H1 (cell line): ENCODE data around the gene RAPGEF6. TPM values are rescaled to one million over a fixed set of nuclear protein-coding genes. Genes with fewer than 3 reads are reported as not detected.

Experiments
- CTCF ChIA-PET: fragments of 300-600 bp; sonication (Branson Sonifier 250); formaldehyde crosslinking; loops from one replicate; lab custom pipeline; 2021; ENCODE audit not compliant: partially characterized antibody; lab: Charles Lee
- POLR2A ChIA-PET: fragments of 300-600 bp; sonication (Branson Sonifier 250); formaldehyde crosslinking; loops from one replicate; lab custom pipeline; 2021; ENCODE audit warnings: inconsistent platforms; ENCODE audit not compliant: partially characterized antibody; lab: Charles Lee
- DNase-seq, 2 experiments: peaks; one replicate each; pipeline versions ENCODE4 v3.0.0 to v3.0.0-alpha.2; 2010 to 2022; ENCODE audit warnings: low spot score in 2 of 2, low read depth in 1 of 2, mixed read lengths in 1 of 2
- FAIRE-seq: peaks from 2 replicates; lab custom pipeline; 2011; peaks lifted over from hg19 to GRCh38; lab: Jason Lieb, UNC
- H2AFZ ChIP-seq: 2 replicates; pipeline ENCODE4 v1.8.1; 2012; ENCODE audit warnings: low read length, inconsistent platforms
- H2AK5ac ChIP-seq: 2 replicates; pipeline ENCODE4 v1.6.1; 2013; ENCODE audit warnings: low read depth, low read length
- H2BK120ac ChIP-seq: replicated peaks from 2 replicates; pipeline ENCODE3; 2013; ENCODE audit warnings: low read depth, low read length, inconsistent platforms
- H2BK12ac ChIP-seq: 2 replicates; pipeline ENCODE4 v1.6.1; 2013; ENCODE audit warnings: low read depth, low read length
- H2BK15ac ChIP-seq: 2 replicates; pipeline ENCODE4 v1.6.1; 2013; ENCODE audit warnings: low read length
- H2BK20ac ChIP-seq: 2 replicates; pipeline ENCODE4 v1.6.1; 2013; ENCODE audit warnings: low read length
- H2BK5ac ChIP-seq: 2 replicates; pipeline ENCODE4 v1.6.1; 2013; ENCODE audit warnings: low read depth, low read length
- H3K14ac ChIP-seq: 2 replicates; pipeline ENCODE4 v1.6.1; 2013; ENCODE audit warnings: inconsistent platforms; ENCODE audit not compliant: insufficient read length
- H3K18ac ChIP-seq: 2 replicates; pipeline ENCODE4 v1.6.1; 2013; ENCODE audit warnings: low read length; ENCODE audit errors: extremely low read depth
- H3K23ac ChIP-seq: 2 replicates; pipeline ENCODE4 v1.6.1; 2013; ENCODE audit warnings: inconsistent platforms; ENCODE audit not compliant: insufficient read length
- H3K23me2 ChIP-seq: 2 replicates; pipeline ENCODE4 v1.6.1; 2013; ENCODE audit warnings: low read depth, low read length
- H3K27ac ChIP-seq: 2 replicates; pipeline ENCODE4 v1.6.1; 2011; ENCODE audit warnings: low read depth, low read length, inconsistent platforms
- H3K27me3 ChIP-seq, 4 experiments: replicated peaks in 1 of 4; 1 replicate in 1 of 4; 2 replicates in 3 of 4; pipeline versions ENCODE4 v1.6.1 to v1.8.1; 2011 to 2013; ENCODE audit warnings: low read length in 3 of 4, mild to moderate bottlenecking in 3 of 4, inconsistent platforms in 2 of 4, mixed read lengths in 2 of 4, moderate library complexity in 1 of 4; ENCODE audit not compliant: control insufficient read depth in 3 of 4, insufficient read depth in 3 of 4; ENCODE audit errors: extremely low read depth in 1 of 4
- H3K36me3 ChIP-seq, 4 experiments: 2 replicates each; pipeline versions ENCODE4 v1.6.1 to v1.8.1; 2011 to 2013; ENCODE audit warnings: mild to moderate bottlenecking in 4 of 4, low read length in 3 of 4, moderate library complexity in 2 of 4, control low read depth in 1 of 4, inconsistent platforms in 1 of 4; ENCODE audit not compliant: insufficient read depth in 4 of 4, control insufficient read depth in 2 of 4
- H3K4ac ChIP-seq: replicated peaks from 2 replicates; pipeline ENCODE3; 2013; ENCODE audit warnings: low read length, low read depth, mixed read lengths, inconsistent platforms; ENCODE audit not compliant: insufficient read length
- H3K4me1 ChIP-seq, 4 experiments: replicated peaks in 1 of 4; 1 replicate in 1 of 4; 2 replicates in 3 of 4; pipeline versions ENCODE4 v1.6.1 to v1.8.1; 2011 to 2013; ENCODE audit warnings: low read length in 3 of 4, inconsistent platforms in 2 of 4, mixed read lengths in 1 of 4; ENCODE audit not compliant: insufficient read depth in 4 of 4, control insufficient read depth in 3 of 4
- H3K4me2 ChIP-seq, 2 experiments: 2 replicates each; pipeline versions ENCODE4 v1.6.1 to v1.8.1; 2011 to 2013; ENCODE audit warnings: low read depth in 2 of 2, low read length in 2 of 2, control low read depth in 1 of 2, inconsistent platforms in 1 of 2, mild to moderate bottlenecking in 1 of 2; ENCODE audit not compliant: insufficient read depth in 1 of 2
- H3K4me3 ChIP-seq, 4 experiments: fragments of 200-600, 300-600 bp in 1 of 4; sonication (generic), shearing (Covaris generic), sonication (Bioruptor Twin) in 1 of 4; 2 replicates each; pipeline versions ENCODE4 v1.5.1 to v1.8.1; 2011 to 2016; ENCODE audit warnings: low read length in 4 of 4, low read depth in 3 of 4, control low read depth in 2 of 4, inconsistent platforms in 2 of 4, mild to moderate bottlenecking in 2 of 4, mixed read lengths in 1 of 4, moderate library complexity in 1 of 4; ENCODE audit not compliant: insufficient read depth in 2 of 4; ENCODE audit errors: extremely low read depth in 1 of 4
- H3K56ac ChIP-seq: replicated peaks from 2 replicates; pipeline ENCODE3; 2013; ENCODE audit warnings: low read depth, mild to moderate bottlenecking, mixed read lengths, low read length, inconsistent platforms; ENCODE audit not compliant: insufficient read length
- H3K79me1 ChIP-seq: 2 replicates; pipeline ENCODE4 v1.6.1; 2013; ENCODE audit warnings: low read depth, low read length, control low read depth
- H3K79me2 ChIP-seq, 2 experiments: 2 replicates each; pipeline versions ENCODE4 v1.6.1 to v1.8.1; 2012 to 2013; ENCODE audit warnings: low read length in 2 of 2, mild to moderate bottlenecking in 2 of 2, inconsistent platforms in 1 of 2; ENCODE audit not compliant: insufficient read depth in 2 of 2, control insufficient read depth in 1 of 2
- H3K9ac ChIP-seq, 4 experiments: replicated peaks in 1 of 4; 1 replicate in 1 of 4; 2 replicates in 3 of 4; pipeline versions ENCODE4 v1.6.1 to v1.8.1; 2011 to 2013; ENCODE audit warnings: low read depth in 3 of 4, low read length in 3 of 4, control low read depth in 2 of 4, mild to moderate bottlenecking in 2 of 4, moderate library complexity in 2 of 4, inconsistent platforms in 1 of 4; ENCODE audit errors: extremely low read depth in 1 of 4
- H3K9me3 ChIP-seq, 2 experiments: 2 replicates each; pipeline versions ENCODE4 v1.6.1 to v1.8.1; 2012 to 2013; ENCODE audit warnings: mild to moderate bottlenecking in 2 of 2, moderate library complexity in 2 of 2, control low read depth in 1 of 2, inconsistent platforms in 1 of 2, low read depth in 1 of 2, low read length in 1 of 2, mixed read lengths in 1 of 2; ENCODE audit not compliant: insufficient read depth in 2 of 2
- H4K20me1 ChIP-seq, 2 experiments: replicated peaks in 1 of 2; 2 replicates each; pipeline versions ENCODE3 to v1.8.1; 2011 to 2013; ENCODE audit warnings: inconsistent platforms in 2 of 2, low read length in 2 of 2, mild to moderate bottlenecking in 1 of 2; ENCODE audit not compliant: insufficient read depth in 2 of 2, control insufficient read depth in 1 of 2
- H4K5ac ChIP-seq: 2 replicates; pipeline ENCODE4 v1.6.1; 2013; ENCODE audit warnings: low read length, low read depth, mixed read lengths, inconsistent platforms; ENCODE audit not compliant: insufficient read length
- H4K8ac ChIP-seq: 2 replicates; pipeline ENCODE4 v1.8.0; 2013; ENCODE audit warnings: mild to moderate bottlenecking, moderate library complexity, low read length, inconsistent platforms; ENCODE audit not compliant: insufficient read depth; ENCODE audit errors: extremely low read depth
- H4K91ac ChIP-seq: replicated peaks from 2 replicates; pipeline ENCODE3; 2013; ENCODE audit warnings: low read length, mixed read lengths, inconsistent platforms; ENCODE audit not compliant: insufficient read length
- BACH1 ChIP-seq: IDR thresholded peaks from 2 replicates; pipeline ENCODE4 v1.6.1; 2012; ENCODE audit warnings: low read length, improper control_type of control experiment
- WGBS, 2 experiments: shearing (Covaris generic) in 1 of 2; methylation state at CpG; one replicate each; pipeline versions ENCODE4 v1.1.6 to v1.1.7; 2013 to 2015; ENCODE audit warnings: low lambda C conversion rate in 2 of 2, mixed read lengths in 2 of 2, inconsistent platforms in 1 of 2, low coverage in 1 of 2, missing lambda C conversion rate in 1 of 2; ENCODE audit not compliant: insufficient replicate concordance in 2 of 2, insufficient coverage in 1 of 2, insufficient read length in 1 of 2; ENCODE audit errors: extremely low coverage in 1 of 2, missing lambda C conversion rate in 1 of 2; 5-methylcytosine and 5-hydroxymethylcytosine counted together
- polyA plus RNA-seq, 7 experiments: library from polyadenylated mRNA; depleted of rRNA in 3 of 7; stranded (reverse) in 5 of 7; unstranded in 2 of 7; fragments of >200 nt in 5 of 7; fragments of 200-250 nt in 2 of 7; gene quantifications; 1 replicate in 5 of 7; 2 replicates in 1 of 7; 4 replicates in 1 of 7; pipeline versions ENCODE4 v1.2.1 to v1.2.3, GENCODE V29; 2011 to 2013; ENCODE audit warnings: missing spikeins in 2 of 7, mixed read lengths in 2 of 7
- total RNA-seq: library from RNA; stranded (reverse); fragmentation: NEBNext Ultra II Directional; extraction: Animal tissue kit (Norgen Biotek cat#: 25700); gene quantifications from 2 replicates; pipeline ENCODE4 v1.2.1, GENCODE V29; 2021
- TF ChIP-seq, protein P1 (sequence below): IDR thresholded peaks from 2 replicates; pipeline ENCODE4 v1.6.1; 2011; ENCODE audit warnings: low read depth, mild to moderate bottlenecking, low read length; ENCODE audit not compliant: insufficient read depth

RAPGEF6 gene
- total and polyA plus RNA-seq, 2 of the 8 experiments (the other 6 are each of a cell fraction or from before 2014, with no cell fraction given): 4.8 to 20.0 TPM

- no peak for DNase-seq
- POLR2A ChIA-PET: no interaction called here
- no peak overlapping the region for H3K27ac ChIP-seq
- no peak overlapping the region for H3K4ac ChIP-seq
- H3K4me1 ChIP-seq: peaks cover 0 to 4% (median 0%) of the 10 kb centered on the region in 4 experiments; a peak in 1 of 7 replicates
- no peak overlapping the region for H4K91ac ChIP-seq
- no peaks in the 10 kb centered on the region for H3K9me3 ChIP-seq
- no peak overlapping the region for H2AFZ ChIP-seq
- H4K20me1 ChIP-seq: peaks cover 0 to 6% of the 10 kb centered on the region in 2 experiments
- H3K27me3 ChIP-seq: no peaks in the 10 kb centered on the region
- no peak overlapping the region for H3K9ac ChIP-seq
- H3K56ac ChIP-seq: no peak overlapping the region
- FAIRE-seq: no peak
- no peak overlapping the region for H2BK20ac ChIP-seq
- H2BK120ac ChIP-seq: no peak overlapping the region
- H4K5ac ChIP-seq: no peak overlapping the region
- H3K4me3 ChIP-seq: no peak overlapping the region
- CTCF ChIA-PET: interaction anchor here (0.8 to 2.8 kb wide), 5 partner anchors 31 to 222 kb away, joined by 3 to 21 read pairs (median 3); partner anchors contain the start of gene CDC42SE2
- no peak overlapping the region for H2AK5ac ChIP-seq
- no peak overlapping the region for H3K18ac ChIP-seq
- TF ChIP-seq, protein P1, sequence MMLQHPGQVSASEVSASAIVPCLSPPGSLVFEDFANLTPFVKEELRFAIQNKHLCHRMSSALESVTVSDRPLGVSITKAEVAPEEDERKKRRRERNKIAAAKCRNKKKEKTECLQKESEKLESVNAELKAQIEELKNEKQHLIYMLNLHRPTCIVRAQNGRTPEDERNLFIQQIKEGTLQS: no peak
- TF ChIP-seq BACH1: no peak
- H3K36me3 ChIP-seq: no peaks in the 10 kb centered on the region
- no peak overlapping the region for H3K4me2 ChIP-seq
- no peaks in the 10 kb centered on the region for H3K79me2 ChIP-seq
- H3K14ac ChIP-seq: no peak overlapping the region
- WGBS, 2 experiments: 84% methylated on average over 6 of the region's 6 CpGs; no CpG with 5 or more reads in 1 of the 2 experiments
- H2BK5ac ChIP-seq: no peak overlapping the region
- H3K23me2 ChIP-seq: no peaks in the 10 kb centered on the region
- no peak overlapping the region for H4K8ac ChIP-seq
- no peak overlapping the region for H2BK12ac ChIP-seq
- no peak overlapping the region for H2BK15ac ChIP-seq
- H3K23ac ChIP-seq: no peak overlapping the region
- H3K79me1 ChIP-seq: no peaks in the 10 kb centered on the region
Observed at GRCh38 chr5:131384173-131384572, 250.9 kb downstream of the RAPGEF6 start.
